Measurements from ENCODE around the gene CPA5.
"Not testable (repeated sequence)": the region's sequence is repeated elsewhere in the genome, so short reads cannot be mapped to it uniquely, and the experiment has no call there.

CPA5 gene

DNA sequence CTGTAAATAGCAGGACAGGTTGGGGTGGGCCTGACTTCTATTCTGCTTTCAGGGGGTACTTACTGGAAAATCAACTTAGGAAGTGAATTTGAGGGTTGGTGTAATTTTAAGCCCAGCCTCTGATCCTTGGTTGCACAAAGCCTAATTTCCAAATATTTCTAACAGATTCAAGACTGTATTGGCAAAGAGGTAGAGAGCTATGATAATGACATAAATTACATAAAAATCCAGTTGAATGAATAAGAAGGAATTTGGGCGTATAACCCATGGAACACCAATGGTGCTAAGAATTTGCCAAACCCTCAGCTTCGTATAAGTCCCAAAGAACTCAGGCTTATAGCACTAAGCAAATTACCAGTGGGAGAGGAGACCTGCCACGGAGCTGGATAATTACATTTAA, 39.7 kb upstream of the CPA5 start:
- no peak for DNase-seq (ENCODE audit: extremely low spot score)
- ChIA-PET CTCF (no interaction called here), POLR2A (no interaction called here)
- TF ChIP-seq CTBP1 (IDR thresholded peaks at IDR 0.05; ENCODE audit: borderline replicate concordance) (no peak), BHLHE40 (IDR thresholded peaks at IDR 0.05; ENCODE audit: borderline replicate concordance) (no peak), LEF1 (IDR thresholded peaks at IDR 0.05; ENCODE audit: borderline replicate concordance) (no peak), FOXA1 (IDR thresholded peaks at IDR 0.05) (no peak), FOXM1 (IDR thresholded peaks at IDR 0.05; ENCODE audit: borderline replicate concordance) (no peak), ZNF384 (IDR thresholded peaks at IDR 0.05) (no peak), L3MBTL2 (conservative IDR thresholded peaks at IDR 0.05) (no peak), ARNT (IDR thresholded peaks at IDR 0.05) (no peak), SUZ12 (IDR thresholded peaks at IDR 0.05) (no peak), SP1 (IDR thresholded peaks at IDR 0.05) (no peak), FOXK2 (IDR thresholded peaks at IDR 0.05) (no peak), ELF4 (IDR thresholded peaks at IDR 0.05) (no peak), HDGF (IDR thresholded peaks at IDR 0.05; ENCODE audit: borderline replicate concordance) (no peak), NFRKB (IDR thresholded peaks at IDR 0.05) (no peak), TARDBP (IDR thresholded peaks at IDR 0.05) (no peak)
- TF ChIP-seq, protein P1, sequence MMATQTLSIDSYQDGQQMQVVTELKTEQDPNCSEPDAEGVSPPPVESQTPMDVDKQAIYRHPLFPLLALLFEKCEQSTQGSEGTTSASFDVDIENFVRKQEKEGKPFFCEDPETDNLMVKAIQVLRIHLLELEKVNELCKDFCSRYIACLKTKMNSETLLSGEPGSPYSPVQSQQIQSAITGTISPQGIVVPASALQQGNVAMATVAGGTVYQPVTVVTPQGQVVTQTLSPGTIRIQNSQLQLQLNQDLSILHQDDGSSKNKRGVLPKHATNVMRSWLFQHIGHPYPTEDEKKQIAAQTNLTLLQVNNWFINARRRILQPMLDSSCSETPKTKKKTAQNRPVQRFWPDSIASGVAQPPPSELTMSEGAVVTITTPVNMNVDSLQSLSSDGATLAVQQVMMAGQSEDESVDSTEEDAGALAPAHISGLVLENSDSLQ (IDR thresholded peaks at IDR 0.05): no peak

DNA sequence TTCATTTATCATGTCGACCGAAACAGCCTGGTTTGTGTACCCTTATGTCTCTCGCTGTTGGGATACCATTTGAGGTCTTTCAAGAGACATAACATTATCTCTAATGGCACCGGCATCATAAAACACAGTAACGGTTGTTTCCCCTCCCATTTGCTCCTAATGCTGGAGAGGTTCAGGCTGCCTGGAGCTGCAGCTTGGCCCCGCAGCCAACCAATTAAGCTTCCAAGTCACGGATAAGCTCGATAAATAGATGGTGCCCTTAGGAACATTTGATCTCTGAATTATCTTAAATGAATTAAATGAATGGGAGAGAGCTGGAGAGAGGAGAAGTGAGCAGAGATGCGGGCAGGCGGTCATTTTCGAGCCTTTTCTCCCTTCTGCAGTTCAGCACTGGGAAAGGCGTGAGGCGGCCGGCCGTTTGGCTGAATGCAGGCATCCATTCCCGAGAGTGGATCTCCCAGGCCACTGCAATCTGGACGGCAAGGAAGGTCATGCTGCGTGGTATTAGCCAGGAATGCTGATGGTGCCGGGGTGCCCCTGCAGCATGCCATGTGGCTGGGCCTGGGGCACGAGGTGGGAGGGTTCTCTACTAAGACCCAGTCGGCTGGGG, 39.1 kb upstream of the CPA5 start:
- CTCF ChIA-PET: no interaction called here
- DNase-seq (ENCODE audit: extremely low spot score): no peak
- POLR2A ChIA-PET: no interaction called here
- TF ChIP-seq FOXA1 (IDR thresholded peaks at IDR 0.05): no peak
- TF ChIP-seq HDGF (IDR thresholded peaks at IDR 0.05; ENCODE audit: borderline replicate concordance): no peak
- TF ChIP-seq TARDBP (IDR thresholded peaks at IDR 0.05): no peak
- no peak for TF ChIP-seq L3MBTL2 (conservative IDR thresholded peaks at IDR 0.05)
- no peak for TF ChIP-seq LEF1 (IDR thresholded peaks at IDR 0.05; ENCODE audit: borderline replicate concordance)
- no peak for TF ChIP-seq SP1 (IDR thresholded peaks at IDR 0.05)
- TF ChIP-seq, protein P1 (IDR thresholded peaks at IDR 0.05): no peak
- TF ChIP-seq NFRKB (IDR thresholded peaks at IDR 0.05): no peak
- no peak for TF ChIP-seq FOXK2 (IDR thresholded peaks at IDR 0.05)
- no peak for TF ChIP-seq FOXM1 (IDR thresholded peaks at IDR 0.05; ENCODE audit: borderline replicate concordance)
- TF ChIP-seq ZNF384 (IDR thresholded peaks at IDR 0.05): no peak
- no peak for TF ChIP-seq ELF4 (IDR thresholded peaks at IDR 0.05)
- TF ChIP-seq SUZ12 (IDR thresholded peaks at IDR 0.05): no peak
- no peak for TF ChIP-seq ARNT (IDR thresholded peaks at IDR 0.05)
- no peak for TF ChIP-seq CTBP1 (IDR thresholded peaks at IDR 0.05; ENCODE audit: borderline replicate concordance)
- TF ChIP-seq BHLHE40 (IDR thresholded peaks at IDR 0.05; ENCODE audit: borderline replicate concordance): no peak

DNA sequence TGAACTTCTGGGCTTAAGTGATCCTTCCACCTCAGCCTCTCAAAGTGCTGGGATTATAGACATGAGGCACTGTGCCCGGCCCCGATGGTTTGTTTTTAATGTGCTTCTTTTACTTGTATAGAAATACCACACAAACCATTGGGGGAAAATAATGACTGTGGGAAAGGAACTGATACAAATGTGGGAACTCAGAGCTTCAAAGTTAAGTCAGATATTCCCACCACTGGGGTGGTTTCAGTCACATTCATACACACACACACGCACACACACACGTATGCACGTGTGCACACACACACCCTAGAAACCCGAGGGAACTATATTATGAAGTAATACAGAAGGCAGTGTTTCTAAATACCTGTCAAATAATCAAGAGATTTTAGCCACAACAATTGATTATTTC, 34.6 kb upstream of the CPA5 start:
- DNase-seq (ENCODE audit: extremely low spot score): no peak
- ChIA-PET CTCF (no interaction called here), POLR2A (no interaction called here)
- TF ChIP-seq ELF4 (IDR thresholded peaks at IDR 0.05) (no peak), LEF1 (IDR thresholded peaks at IDR 0.05; ENCODE audit: borderline replicate concordance) (no peak), NFRKB (IDR thresholded peaks at IDR 0.05) (no peak), ARNT (IDR thresholded peaks at IDR 0.05) (no peak), ZNF384 (IDR thresholded peaks at IDR 0.05) (no peak), SP1 (IDR thresholded peaks at IDR 0.05) (no peak), FOXM1 (IDR thresholded peaks at IDR 0.05; ENCODE audit: borderline replicate concordance) (no peak), FOXA1 (IDR thresholded peaks at IDR 0.05) (no peak), FOXK2 (IDR thresholded peaks at IDR 0.05) (no peak), TARDBP (IDR thresholded peaks at IDR 0.05) (no peak), HDGF (IDR thresholded peaks at IDR 0.05; ENCODE audit: borderline replicate concordance) (no peak), BHLHE40 (IDR thresholded peaks at IDR 0.05; ENCODE audit: borderline replicate concordance) (no peak), SUZ12 (IDR thresholded peaks at IDR 0.05) (no peak)
- TF ChIP-seq, protein P1 (IDR thresholded peaks at IDR 0.05): no peak

DNA sequence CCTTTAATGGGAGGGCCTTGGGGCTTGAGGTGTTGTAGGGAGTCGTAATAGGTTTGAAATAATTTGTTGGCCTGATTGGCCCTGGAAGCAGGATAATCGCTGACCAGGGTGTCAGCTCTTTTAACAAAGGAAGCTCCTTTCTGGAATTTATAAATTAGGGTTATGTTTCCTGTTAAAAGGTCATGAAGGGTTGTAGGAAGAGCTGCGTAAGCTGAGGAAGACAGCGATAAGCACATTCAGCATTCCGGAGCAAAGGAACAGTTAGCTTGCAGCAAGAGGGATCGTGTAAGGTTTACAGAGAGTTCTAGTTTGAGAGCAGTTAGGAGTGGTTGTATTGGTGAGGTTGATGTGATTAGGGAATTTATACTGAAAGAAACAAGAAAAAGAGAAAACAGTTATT, 30.3 kb upstream of the CPA5 start:
- ChIA-PET POLR2A (no interaction called here), CTCF (no interaction called here)
- TF ChIP-seq NFRKB (IDR thresholded peaks at IDR 0.05): no peak
- no peak for TF ChIP-seq FOXK2 (IDR thresholded peaks at IDR 0.05)
- no peak for TF ChIP-seq L3MBTL2 (conservative IDR thresholded peaks at IDR 0.05)
- TF ChIP-seq LEF1 (IDR thresholded peaks at IDR 0.05; ENCODE audit: borderline replicate concordance): no peak
- no peak for TF ChIP-seq BHLHE40 (IDR thresholded peaks at IDR 0.05; ENCODE audit: borderline replicate concordance)
- TF ChIP-seq ARNT (IDR thresholded peaks at IDR 0.05): no peak
- no peak for TF ChIP-seq ZNF384 (IDR thresholded peaks at IDR 0.05)
- TF ChIP-seq FOXA1 (IDR thresholded peaks at IDR 0.05): no peak
- no peak for TF ChIP-seq HDGF (IDR thresholded peaks at IDR 0.05; ENCODE audit: borderline replicate concordance)
- no peak for TF ChIP-seq TARDBP (IDR thresholded peaks at IDR 0.05)
- TF ChIP-seq, protein P1 (IDR thresholded peaks at IDR 0.05): no peak
- TF ChIP-seq SUZ12 (IDR thresholded peaks at IDR 0.05): no peak
- no peak for TF ChIP-seq SP1 (IDR thresholded peaks at IDR 0.05)
- TF ChIP-seq ELF4 (IDR thresholded peaks at IDR 0.05): no peak
- no peak for TF ChIP-seq CTBP1 (IDR thresholded peaks at IDR 0.05; ENCODE audit: borderline replicate concordance)
- no peak for DNase-seq (ENCODE audit: extremely low spot score)

DNA sequence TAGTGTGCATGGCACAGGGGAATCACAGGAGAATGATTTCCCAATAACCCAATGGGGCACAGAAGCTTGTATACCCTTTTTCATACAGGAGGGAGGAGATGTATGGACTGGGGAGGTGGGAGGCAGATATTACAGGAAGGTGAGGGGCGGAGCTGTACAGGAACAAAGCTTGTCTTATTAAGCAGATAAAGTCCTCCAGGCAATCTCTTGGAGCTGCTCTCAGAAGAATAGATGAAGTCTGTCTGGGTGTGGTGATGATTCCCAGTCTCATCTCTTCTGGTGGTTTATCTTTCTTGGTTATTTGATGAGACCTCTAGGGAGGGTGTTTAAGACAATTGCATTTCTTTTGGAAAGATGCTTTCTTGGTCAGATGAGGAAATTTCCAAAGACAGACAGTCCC, 25.1 kb upstream of the CPA5 start:
- TF ChIP-seq FOXM1 (IDR thresholded peaks at IDR 0.05; ENCODE audit: borderline replicate concordance): no peak
- no peak for TF ChIP-seq ARNT (IDR thresholded peaks at IDR 0.05)
- no peak for TF ChIP-seq ZNF384 (IDR thresholded peaks at IDR 0.05)
- TF ChIP-seq FOXK2 (IDR thresholded peaks at IDR 0.05): no peak
- no peak for TF ChIP-seq L3MBTL2 (conservative IDR thresholded peaks at IDR 0.05)
- no peak for TF ChIP-seq NFRKB (IDR thresholded peaks at IDR 0.05)
- CTCF ChIA-PET: no interaction called here
- POLR2A ChIA-PET: no interaction called here
- no peak for DNase-seq (ENCODE audit: extremely low spot score)

DNA sequence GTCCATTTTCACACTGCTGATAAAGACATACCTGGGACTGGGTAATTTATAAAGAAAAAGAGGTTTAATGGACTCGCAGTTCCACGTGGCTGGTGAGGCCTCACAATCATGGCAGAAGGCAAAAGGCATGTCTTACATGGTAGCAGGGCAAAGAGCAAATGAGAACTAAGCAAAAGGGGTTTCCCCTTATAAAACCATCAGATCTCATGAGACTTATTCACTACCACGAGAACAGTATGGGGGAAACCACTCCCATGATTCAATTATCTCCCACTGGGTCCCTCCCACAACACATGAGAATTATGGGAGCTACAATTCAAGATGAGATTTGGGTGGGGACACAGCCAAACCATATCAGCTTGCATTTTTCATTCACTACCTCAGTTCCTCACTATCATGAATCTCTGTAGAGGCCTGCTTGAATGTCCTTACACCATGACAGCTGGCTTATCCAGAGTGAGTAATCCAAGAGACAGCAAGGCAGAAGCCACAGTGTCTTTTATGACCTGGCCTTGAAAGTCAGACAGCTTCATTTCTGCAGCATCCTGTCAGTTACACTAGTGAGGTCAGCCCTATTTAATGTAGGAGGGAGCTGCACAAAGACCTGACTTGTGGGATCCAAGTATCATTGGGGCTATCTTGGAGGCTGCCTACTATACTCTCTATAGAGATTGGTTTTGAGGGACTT, 22.9 kb upstream of the CPA5 start:
- POLR2A ChIA-PET: interaction anchor here (1.0 kb wide), 1 partner anchor 10 kb away, joined by 4 read pairs; no protein-coding TSS in a partner anchor
- DNase-seq (ENCODE audit: extremely low spot score); CTCF ChIA-PET: not testable (repeated sequence)

Measured in HEK293T (cell line).